GM13976 (cell line): ENCODE data around the gene S100A9.
"Not testable (repeated sequence)": the region's sequence is repeated elsewhere in the genome, so short reads cannot be mapped to it uniquely, and the experiment has no call there.

ENCODE experiments used
- DNase-seq: peaks from one replicate; pipeline ENCODE4 v3.0.0; 2012; ENCODE audit warnings: low spot score
- CTCF ChIP-seq: IDR thresholded peaks from 2 replicates; pipeline ENCODE4 v1.5.1; 2012; ENCODE audit warnings: borderline replicate concordance, mild to moderate bottlenecking; ENCODE audit not compliant: insufficient read depth; ENCODE audit errors: extremely low read depth, missing control alignments, control extremely low read depth
- in situ Hi-C: fragments of 300-500 bp; cut with MboI; formaldehyde crosslinking; loops from one replicate; pipeline ENCODE4 v1.12.0; 2022; ENCODE audit warnings: low sequenced_read_pairs, mixed read lengths, inconsistent platforms; ENCODE audit not compliant: unreplicated experiment

S100A9 gene

GRCh38 chr1:153401461-153401860 is 43.8 kb downstream of the S100A9 start:
- in situ Hi-C loops: no loop called here
- no peak for TF ChIP-seq CTCF
- DNase-seq: no peak

GRCh38 chr1:153402226-153402625 is 44.6 kb downstream of the S100A9 start:
- in situ Hi-C loops: no loop called here
- no peak for TF ChIP-seq CTCF
- DNase-seq: no peak

GRCh38 chr1:153403421-153404085 is 45.9 kb downstream of the S100A9 start:
- no peak for DNase-seq
- in situ Hi-C loops: no loop called here
- no peak for TF ChIP-seq CTCF

- DNase-seq: no peak
- TF ChIP-seq CTCF: no peak
- in situ Hi-C loops: no loop called here
Measured at GRCh38 chr1:153404086-153404635, 46.5 kb downstream of the S100A9 start.

GRCh38 chr1:153404768-153405167 is 47.1 kb downstream of the S100A9 start:
- TF ChIP-seq CTCF: peak; percentile 41
- in situ Hi-C loops: no loop called here
- peak; percentile 65 for DNase-seq

- DNase-seq, in situ Hi-C loops: not testable (repeated sequence)
Measured at GRCh38 chr1:153405825-153406599, 48.4 kb downstream of the S100A9 start.

GRCh38 chr1:153407274-153407673 is 49.6 kb downstream of the S100A9 start:
- in situ Hi-C loops, DNase-seq: not testable (repeated sequence)
